Left colon (tissue), 2 donors: ENCODE measurements around the gene CAMKK1. TPM values are rescaled to one million over a fixed set of nuclear protein-coding genes. Genes with fewer than 3 reads are reported as not detected.
"Not testable (repeated sequence)": the region's sequence is repeated elsewhere in the genome, so short reads cannot be mapped to it uniquely, and the experiment has no call there.

Experiments used
- ATAC-seq: fragments of 200-7000 bp; cut with Tn5 transposase; one replicate; pipeline ENCODE4 v1.9.1; 2020; ENCODE audit warnings: mild to moderate bottlenecking, moderate library complexity
- DNase-seq, 2 donors: peaks; one replicate each; pipeline ENCODE4 v3.0.0-alpha.2; 2020
- intact Hi-C, 2 donors: fragments of 100-400 bp; cut with DNase I in 1 of 2; cut with micrococcal nuclease in 1 of 2; formaldehyde crosslinking; loops; one replicate each; pipeline versions ENCODE4 v1.11.2 to v1.14.0; 2022; cut with DNase I, micrococcal nuclease
- total RNA-seq, 2 donors: library from RNA; stranded (reverse); fragmentation: NEBNext Ultra II Directional; extraction: Animal tissue kit (Norgen Biotek cat#: 25700); gene quantifications; one replicate each; pipeline ENCODE4 v1.2.1, GENCODE V29; 2021
- donor health status: DM: no; HTN: no; CAD: no.
- donor health status: DM: yes; HTN: yes; CAD: no.

CAMKK1 gene
- total RNA-seq, 2 donors from 2014 or later, result 5.0 to 6.3 TPM

- no peak for DNase-seq
- intact Hi-C loops, result loop anchor here in 1 of 2 donors (10.0 kb wide), 1 partner anchor 143 kb away; no protein-coding TSS in a partner anchor
- no peak for ATAC-seq
These were observed 30.8 kb downstream of the CAMKK1 start for GRCh38 chr17:3861761-3862681.

GRCh38 chr17:3860939-3861700 lies 31.7 kb downstream of the CAMKK1 start:
- intact Hi-C loops, result loop anchor here in 1 of 2 donors (10.0 kb wide), 1 partner anchor 144 kb away; no protein-coding TSS in a partner anchor
- DNase-seq (no peak), ATAC-seq (no peak)

GRCh38 chr17:3859940-3860339 lies 32.9 kb downstream of the CAMKK1 start:
- ATAC-seq (peak; percentile 82), DNase-seq (peak in 1 of 2 donors; percentile 43)
- intact Hi-C loops, result loop anchor here in 1 of 2 donors (10.0 kb wide), 1 partner anchor 145 kb away; no protein-coding TSS in a partner anchor

- no peak for ATAC-seq
- no peak for DNase-seq
- intact Hi-C loops, result no loop called here
These were observed 35.4 kb downstream of the CAMKK1 start for GRCh38 chr17:3857261-3858105.

DNA sequence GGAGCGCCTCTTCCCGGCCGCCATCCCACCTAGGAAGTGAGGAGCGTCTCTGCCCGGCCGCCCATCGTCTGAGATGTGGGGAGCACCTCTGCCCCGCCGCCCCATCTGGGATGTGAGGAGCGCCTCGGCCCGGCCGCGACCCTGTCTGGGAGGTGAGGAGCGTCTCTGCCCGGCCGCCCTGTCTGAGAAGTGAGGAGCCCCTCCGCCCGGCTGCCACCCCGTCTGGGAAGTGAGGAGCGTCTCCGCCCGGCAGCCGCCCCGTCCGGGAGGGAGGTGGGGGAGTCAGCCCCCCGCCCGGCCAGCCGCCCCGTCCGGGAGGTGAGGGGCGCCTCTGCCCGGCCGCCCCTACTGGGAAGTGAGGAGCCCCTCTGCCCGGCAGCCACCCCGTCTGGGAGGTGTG lies 38.6 kb downstream of the CAMKK1 start:
- DNase-seq, ATAC-seq, intact Hi-C loops: not testable (repeated sequence)

DNA sequence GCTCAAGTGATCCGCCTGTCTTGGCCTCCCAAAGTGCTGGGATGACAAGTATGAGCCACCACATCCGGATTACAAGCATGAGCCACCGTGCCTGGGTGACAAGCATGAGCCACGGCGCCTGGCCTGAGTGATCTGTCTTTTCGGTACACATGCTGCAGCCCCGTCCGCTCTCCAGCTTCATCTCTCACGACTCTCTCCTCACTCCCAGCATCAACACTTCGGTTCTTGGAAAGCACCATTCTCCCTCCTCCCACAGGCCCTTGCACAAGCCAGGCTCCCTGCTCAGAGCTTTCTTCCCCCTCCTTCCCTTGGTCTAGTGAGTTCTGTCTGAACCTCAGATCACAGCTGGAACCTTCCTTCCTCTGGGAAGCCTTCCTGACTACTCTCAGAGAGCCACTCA lies 40.3 kb downstream of the CAMKK1 start:
- intact Hi-C loops, result no loop called here
- DNase-seq, result no peak
- ATAC-seq, result no peak

- intact Hi-C loops, result no loop called here
- ATAC-seq, result no peak
- no peak for DNase-seq
These were observed 41.3 kb downstream of the CAMKK1 start for GRCh38 chr17:3851461-3852100.

GRCh38 chr17:3848229-3848835 lies 44.5 kb downstream of the CAMKK1 start:
- intact Hi-C loops, result no loop called here
- ATAC-seq, result no peak
- DNase-seq, result no peak

DNA sequence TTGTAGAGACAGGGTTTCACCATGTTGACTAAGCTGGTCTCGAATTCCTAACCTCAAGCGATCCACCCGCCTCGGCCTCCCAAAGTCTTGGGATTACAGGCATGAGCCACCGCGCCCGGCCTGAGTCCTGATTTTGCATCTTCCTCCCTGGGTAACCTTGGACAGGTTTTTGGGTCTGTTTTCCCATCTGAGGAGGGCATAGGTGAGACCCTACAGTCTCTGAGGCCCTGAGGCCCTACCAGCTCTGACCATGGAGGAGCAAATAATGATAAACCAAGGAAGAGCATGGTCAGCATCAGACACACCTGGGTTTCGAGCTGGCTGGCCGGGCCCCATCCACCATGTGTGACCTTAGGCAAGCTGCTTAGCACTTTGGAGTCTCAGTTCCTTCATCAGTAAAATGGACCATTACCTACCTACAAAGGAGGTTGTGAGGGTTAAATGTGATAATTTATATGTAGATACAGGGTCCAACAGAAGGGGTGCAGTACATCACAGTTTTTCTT lies 45.6 kb downstream of the CAMKK1 start:
- intact Hi-C loops, result no loop called here
- no peak for ATAC-seq
- DNase-seq, result no peak

- DNase-seq (no peak), ATAC-seq (no peak)
- intact Hi-C loops, result no loop called here
These were observed 46.3 kb downstream of the CAMKK1 start for GRCh38 chr17:3846437-3847164.

DNA sequence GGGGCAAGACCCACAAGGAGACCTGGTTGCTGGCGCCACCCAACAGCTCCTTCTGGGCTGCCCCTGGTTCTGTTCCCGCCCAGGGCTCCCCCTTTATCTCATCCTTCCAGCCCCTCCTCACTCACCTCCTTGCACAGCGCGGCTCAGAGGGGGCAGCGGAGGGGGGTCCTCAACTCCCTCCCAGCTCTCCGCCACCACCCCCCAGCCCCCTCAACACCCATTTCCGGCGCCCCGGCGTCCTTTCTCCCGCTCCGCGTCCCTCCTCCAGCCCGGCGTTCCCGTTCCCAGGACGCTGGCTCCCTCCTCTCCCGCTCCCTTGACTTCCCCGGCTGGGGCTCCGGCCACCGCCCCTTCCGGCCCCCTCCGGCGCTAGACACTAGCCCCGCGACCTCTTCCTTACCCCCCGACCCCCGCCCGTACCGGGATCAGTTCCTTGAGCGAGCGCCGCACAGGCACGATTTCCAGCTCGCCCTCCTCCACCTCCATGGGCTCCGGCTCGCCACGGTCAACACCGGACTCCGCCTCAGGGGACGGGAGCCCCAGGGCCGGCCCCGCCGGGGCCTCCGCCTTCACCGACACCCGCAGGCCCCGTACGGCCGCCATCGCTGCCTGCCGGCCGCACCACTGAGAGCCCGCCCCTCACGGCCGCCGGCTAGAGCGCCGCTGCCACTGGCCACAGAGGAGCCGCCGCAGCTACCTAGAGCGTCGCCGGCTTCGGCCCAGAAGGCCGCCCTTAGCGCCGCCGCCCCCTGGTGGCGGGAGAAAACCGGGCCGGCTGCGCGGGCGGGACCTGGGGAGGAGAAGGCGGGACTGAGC lies 47.0 kb downstream of the CAMKK1 start, which contains the start of gene NCBP3:
TSS of gene NCBP3 (minus strand) at position 626 of the 816 bp plus-strand sequence. CDS start at position 603, 23 bp downstream.
- intact Hi-C loops, result no loop called here
- ATAC-seq (peak; percentile 92), DNase-seq (peak; percentile 88 to 90)

- DNase-seq (no peak), ATAC-seq (peak; percentile 12)
- intact Hi-C loops, result no loop called here
These were observed 47.6 kb downstream of the CAMKK1 start for GRCh38 chr17:3845291-3845620.

- intact Hi-C loops, ATAC-seq, DNase-seq: not testable (repeated sequence)
These were observed 48.3 kb downstream of the CAMKK1 start for GRCh38 chr17:3844556-3844955.

DNA sequence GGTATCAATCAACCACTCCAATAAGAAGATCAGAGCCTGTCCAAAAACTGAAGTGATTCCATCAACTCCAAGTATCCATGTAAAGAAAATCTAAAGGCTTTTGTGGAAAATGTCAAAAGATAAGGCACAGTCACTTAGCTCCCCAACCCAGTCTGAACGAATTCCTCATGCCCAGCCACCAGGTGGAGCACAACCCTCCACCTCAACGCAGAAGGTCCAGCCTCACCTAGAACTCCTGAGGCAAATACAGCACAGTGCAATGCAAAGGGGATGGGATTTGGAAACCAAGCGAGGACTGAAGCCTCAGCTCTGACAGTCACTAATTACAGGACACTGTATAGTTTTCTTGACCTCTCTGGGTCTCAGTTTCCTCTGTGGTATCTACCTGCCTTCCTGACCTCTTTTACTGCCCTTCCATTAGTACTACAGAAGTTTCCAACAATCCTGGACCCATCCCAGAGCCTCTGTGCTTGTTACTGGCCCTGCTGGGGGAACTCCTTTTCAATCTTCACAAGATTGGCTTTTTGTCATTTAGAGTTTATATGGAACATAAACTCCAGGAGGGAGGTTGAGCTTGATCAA lies 48.8 kb downstream of the CAMKK1 start:
- intact Hi-C loops, result no loop called here
- ATAC-seq (peak; percentile 44), DNase-seq (peak in 1 of 2 donors; percentile 58)

- intact Hi-C loops, result no loop called here
- DNase-seq (peak; percentile 86 to 95), ATAC-seq (peak; percentile 96)
These were observed 54.6 kb downstream of the CAMKK1 start for GRCh38 chr17:3838206-3838605.

- DNase-seq, result no peak
- ATAC-seq, result no peak
- intact Hi-C loops, result no loop called here
These were observed 56.3 kb downstream of the CAMKK1 start for GRCh38 chr17:3836551-3836950.
